ENCODE results near the gene TSHZ2.

TSHZ2 gene

DNA sequence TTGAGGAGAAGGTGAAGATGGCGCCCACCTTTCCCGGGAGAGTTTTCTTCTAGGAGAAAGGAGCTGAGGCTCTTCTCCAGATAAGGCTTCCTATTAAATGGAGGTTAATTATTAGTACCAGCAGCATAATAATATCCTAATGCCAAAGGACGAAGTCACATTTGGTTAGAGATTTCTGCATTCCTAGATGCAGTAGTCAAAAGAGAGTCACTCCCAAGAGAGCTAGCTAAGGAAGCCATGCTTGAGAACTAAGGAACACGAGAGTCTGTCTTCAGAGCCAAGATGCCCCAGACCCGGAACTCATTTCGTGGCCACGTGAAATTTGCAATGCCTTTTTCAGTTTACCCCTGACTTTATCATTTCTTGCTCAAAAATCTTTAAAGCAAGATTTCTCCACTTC is 132.7 kb downstream of the TSHZ2 start:
- WGBS, result 60% methylated on average over 5 of the region's 7 CpGs
- Histone ChIP-seq H3K23ac (ENCODE audit: low read length in 2 of 2) (no peak overlapping the region), H2AK5ac (ENCODE audit: low read length, severe bottlenecking) (no peak overlapping the region), H3K4me2 (ENCODE audit: low read length, poor library complexity, severe bottlenecking) (no peak overlapping the region), H3K27me3 (ENCODE audit: control insufficient read depth in 1 of 2, insufficient read depth in 1 of 2, low read length in 2 of 2) (no peaks in the 10 kb centered on the region), H3K4ac (ENCODE audit: low read depth in 1 of 2, low read length in 2 of 2) (no peak overlapping the region), H3K27ac (ENCODE audit: low read length, poor library complexity, severe bottlenecking) (no peak overlapping the region), H3K4me3 (ENCODE audit: insufficient read depth in 1 of 2, low read depth in 1 of 2, low read length in 2 of 2) (peak overlapping the region in 1 of 2 experiments; percentile 18), H3K14ac (ENCODE audit: low read length in 2 of 2) (no peak overlapping the region), H4K8ac (ENCODE audit: low read length) (no peak overlapping the region), H2BK15ac (ENCODE audit: low read depth, poor library complexity, severe bottlenecking) (no peak overlapping the region), H2AFZ (ENCODE audit: low read depth, low read length) (no peak overlapping the region), H2BK120ac (ENCODE audit: low read depth, low read length) (no peak overlapping the region), H3K36me3 (ENCODE audit: control insufficient read depth in 1 of 2, insufficient read depth in 2 of 2, low read depth in 1 of 2, low read length in 2 of 2) (no peaks in the 10 kb centered on the region), H2BK5ac (ENCODE audit: low read depth, low read length, poor library complexity, severe bottlenecking) (no peak overlapping the region), H3K9me3 (ENCODE audit: control insufficient read depth, low read length) (no peaks in the 10 kb centered on the region), H2BK12ac (ENCODE audit: low read length in 2 of 2) (no peak overlapping the region), H3K18ac (ENCODE audit: low read depth in 1 of 2, low read length in 2 of 2) (no peak overlapping the region), H4K91ac (ENCODE audit: low read length) (no peak overlapping the region), H3K4me1 (ENCODE audit: control insufficient read depth, insufficient read depth, low read depth, low read length) (no peaks in the 10 kb centered on the region), H3K9ac (ENCODE audit: low read length) (no peak overlapping the region), H3K79me1 (replicated peaks; ENCODE audit: low read length, poor library complexity, severe bottlenecking) (no peaks in the 10 kb centered on the region)
- DNase-seq, result no peak

DNA sequence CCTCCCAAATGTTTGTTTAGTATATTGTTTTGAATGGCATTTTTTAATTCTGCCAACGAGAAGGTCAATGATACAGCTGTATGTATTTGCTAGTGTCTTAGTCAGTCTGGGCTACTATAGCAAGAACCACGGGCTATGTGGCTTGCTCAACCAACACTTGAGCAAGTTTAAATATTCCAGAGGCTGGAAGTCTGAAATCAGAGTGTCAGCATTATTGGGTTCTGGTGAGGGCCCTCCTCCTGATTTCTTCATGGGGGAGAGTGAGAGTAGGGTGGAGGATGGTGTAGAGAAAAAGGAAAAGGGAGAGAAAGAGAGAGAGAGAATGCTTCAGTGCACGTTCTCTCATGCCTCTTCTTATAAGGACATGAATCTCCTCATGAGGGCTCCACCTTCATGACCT is 144.6 kb downstream of the TSHZ2 start:
- Histone ChIP-seq H3K18ac (ENCODE audit: low read depth in 1 of 2, low read length in 2 of 2) (no peak overlapping the region), H3K4ac (ENCODE audit: low read depth in 1 of 2, low read length in 2 of 2) (no peak overlapping the region), H3K79me1 (replicated peaks; ENCODE audit: low read length, poor library complexity, severe bottlenecking) (no peaks in the 10 kb centered on the region), H3K14ac (ENCODE audit: low read length in 2 of 2) (no peak overlapping the region), H2AK5ac (ENCODE audit: low read length, severe bottlenecking) (no peak overlapping the region), H3K9me3 (ENCODE audit: control insufficient read depth, low read length) (no peaks in the 10 kb centered on the region), H2AFZ (ENCODE audit: low read depth, low read length) (no peak overlapping the region), H2BK15ac (ENCODE audit: low read depth, poor library complexity, severe bottlenecking) (no peak overlapping the region), H3K36me3 (ENCODE audit: control insufficient read depth in 1 of 2, insufficient read depth in 2 of 2, low read depth in 1 of 2, low read length in 2 of 2) (no peaks in the 10 kb centered on the region), H3K4me1 (ENCODE audit: control insufficient read depth, insufficient read depth, low read depth, low read length) (no peaks in the 10 kb centered on the region), H4K8ac (ENCODE audit: low read length) (no peak overlapping the region), H3K23ac (ENCODE audit: low read length in 2 of 2) (no peak overlapping the region), H2BK5ac (ENCODE audit: low read depth, low read length, poor library complexity, severe bottlenecking) (no peak overlapping the region), H3K4me2 (ENCODE audit: low read length, poor library complexity, severe bottlenecking) (no peak overlapping the region), H3K27me3 (ENCODE audit: control insufficient read depth in 1 of 2, insufficient read depth in 1 of 2, low read length in 2 of 2) (no peaks in the 10 kb centered on the region), H2BK12ac (ENCODE audit: low read length in 2 of 2) (no peak overlapping the region), H3K27ac (ENCODE audit: low read length, poor library complexity, severe bottlenecking) (no peak overlapping the region), H3K9ac (ENCODE audit: low read length) (no peak overlapping the region), H3K4me3 (ENCODE audit: insufficient read depth in 1 of 2, low read depth in 1 of 2, low read length in 2 of 2) (no peak overlapping the region), H2BK120ac (ENCODE audit: low read depth, low read length) (no peak overlapping the region), H4K91ac (ENCODE audit: low read length) (no peak overlapping the region)
- 80% methylated on average over 2 of the region's 3 CpGs for WGBS
- DNase-seq, result no peak

DNA sequence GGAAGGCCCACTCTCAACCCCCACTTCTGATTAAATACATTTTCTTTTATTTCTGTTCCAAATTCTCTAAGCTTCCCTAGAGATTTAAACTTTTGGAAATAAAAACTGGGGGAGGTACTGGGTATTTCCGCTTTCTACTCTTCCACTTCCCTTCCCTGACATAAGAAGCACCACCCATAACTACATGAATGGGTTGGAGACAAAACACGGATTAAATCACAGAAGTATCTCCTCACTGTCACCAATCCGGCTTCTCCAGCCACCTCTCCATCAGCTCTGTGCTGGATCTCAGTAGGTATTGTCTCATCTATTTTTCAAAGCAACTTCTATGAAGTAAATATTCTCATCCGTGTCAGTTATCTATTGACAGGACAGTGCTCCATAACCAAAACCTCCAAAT is 150.7 kb downstream of the TSHZ2 start:
- Histone ChIP-seq H3K4me2 (ENCODE audit: low read length, poor library complexity, severe bottlenecking) (no peak overlapping the region), H3K9me3 (ENCODE audit: control insufficient read depth, low read length) (no peaks in the 10 kb centered on the region), H3K4me3 (ENCODE audit: insufficient read depth in 1 of 2, low read depth in 1 of 2, low read length in 2 of 2) (no peak overlapping the region), H3K4ac (ENCODE audit: low read depth in 1 of 2, low read length in 2 of 2) (no peak overlapping the region), H3K14ac (ENCODE audit: low read length in 2 of 2) (no peak overlapping the region), H3K36me3 (ENCODE audit: control insufficient read depth in 1 of 2, insufficient read depth in 2 of 2, low read depth in 1 of 2, low read length in 2 of 2) (no peaks in the 10 kb centered on the region), H4K91ac (ENCODE audit: low read length) (no peak overlapping the region), H2BK12ac (ENCODE audit: low read length in 2 of 2) (no peak overlapping the region), H3K27me3 (ENCODE audit: control insufficient read depth in 1 of 2, insufficient read depth in 1 of 2, low read length in 2 of 2) (no peaks in the 10 kb centered on the region), H3K79me1 (replicated peaks; ENCODE audit: low read length, poor library complexity, severe bottlenecking) (no peaks in the 10 kb centered on the region), H2BK120ac (ENCODE audit: low read depth, low read length) (no peak overlapping the region), H2AFZ (ENCODE audit: low read depth, low read length) (no peak overlapping the region), H3K4me1 (ENCODE audit: control insufficient read depth, insufficient read depth, low read depth, low read length) (no peaks in the 10 kb centered on the region), H3K18ac (ENCODE audit: low read depth in 1 of 2, low read length in 2 of 2) (no peak overlapping the region), H4K8ac (ENCODE audit: low read length) (no peak overlapping the region), H3K27ac (ENCODE audit: low read length, poor library complexity, severe bottlenecking) (no peak overlapping the region), H2BK15ac (ENCODE audit: low read depth, poor library complexity, severe bottlenecking) (no peak overlapping the region), H2BK5ac (ENCODE audit: low read depth, low read length, poor library complexity, severe bottlenecking) (no peak overlapping the region), H3K9ac (ENCODE audit: low read length) (no peak overlapping the region), H3K23ac (ENCODE audit: low read length in 2 of 2) (no peak overlapping the region), H2AK5ac (ENCODE audit: low read length, severe bottlenecking) (no peak overlapping the region)
- WGBS, result 84% methylated on average over 4 of the region's 4 CpGs
- DNase-seq, result no peak

DNA sequence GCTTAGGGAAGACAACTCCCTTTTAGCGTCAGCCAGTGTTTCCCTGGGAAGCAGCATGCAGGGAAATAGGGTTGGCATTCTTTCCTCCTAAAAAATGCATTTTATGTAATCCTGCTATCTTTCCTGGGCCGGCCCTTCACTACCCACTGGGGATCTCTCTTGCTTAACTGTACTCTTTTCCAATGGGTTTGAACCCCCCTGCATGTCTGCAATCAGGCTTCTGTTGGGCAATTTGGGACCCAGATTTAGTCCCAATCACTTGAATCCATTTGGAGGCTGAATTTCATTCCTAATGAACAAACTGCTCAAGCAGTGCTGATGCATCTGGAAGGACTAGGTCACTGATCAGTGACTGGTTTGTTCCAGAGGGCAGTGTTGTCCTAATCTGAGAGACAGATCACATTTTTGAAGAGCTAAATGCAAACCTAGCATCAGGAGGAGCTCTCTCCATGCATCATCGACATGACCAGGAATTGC is 152.0 kb downstream of the TSHZ2 start:
- Histone ChIP-seq H2BK5ac (ENCODE audit: low read depth, low read length, poor library complexity, severe bottlenecking) (no peak overlapping the region), H3K4me1 (ENCODE audit: control insufficient read depth, insufficient read depth, low read depth, low read length) (no peaks in the 10 kb centered on the region), H3K27ac (ENCODE audit: low read length, poor library complexity, severe bottlenecking) (no peak overlapping the region), H3K23ac (ENCODE audit: low read length in 2 of 2) (no peak overlapping the region), H3K4me3 (ENCODE audit: insufficient read depth in 1 of 2, low read depth in 1 of 2, low read length in 2 of 2) (no peak overlapping the region), H3K36me3 (ENCODE audit: control insufficient read depth in 1 of 2, insufficient read depth in 2 of 2, low read depth in 1 of 2, low read length in 2 of 2) (no peaks in the 10 kb centered on the region), H3K9ac (ENCODE audit: low read length) (peak overlapping the region; percentile 23), H3K14ac (ENCODE audit: low read length in 2 of 2) (no peak overlapping the region), H2AFZ (ENCODE audit: low read depth, low read length) (no peak overlapping the region), H3K4me2 (ENCODE audit: low read length, poor library complexity, severe bottlenecking) (no peak overlapping the region), H3K18ac (ENCODE audit: low read depth in 1 of 2, low read length in 2 of 2) (no peak overlapping the region), H2BK12ac (ENCODE audit: low read length in 2 of 2) (no peak overlapping the region), H3K27me3 (ENCODE audit: control insufficient read depth in 1 of 2, insufficient read depth in 1 of 2, low read length in 2 of 2) (no peaks in the 10 kb centered on the region), H2AK5ac (ENCODE audit: low read length, severe bottlenecking) (no peak overlapping the region), H4K8ac (ENCODE audit: low read length) (no peak overlapping the region), H3K79me1 (replicated peaks; ENCODE audit: low read length, poor library complexity, severe bottlenecking) (no peaks in the 10 kb centered on the region), H3K4ac (ENCODE audit: low read depth in 1 of 2, low read length in 2 of 2) (no peak overlapping the region), H2BK15ac (ENCODE audit: low read depth, poor library complexity, severe bottlenecking) (no peak overlapping the region), H2BK120ac (ENCODE audit: low read depth, low read length) (no peak overlapping the region), H3K9me3 (ENCODE audit: control insufficient read depth, low read length) (no peaks in the 10 kb centered on the region), H4K91ac (ENCODE audit: low read length) (no peak overlapping the region)
- 97% methylated on average over 2 of the region's 3 CpGs for WGBS
- no peak for DNase-seq

All from mesenchymal stem cell (in vitro differentiated cells and primary cell).